Measurements from ENCODE around the gene C11orf97.

The C11orf97 gene

DNA sequence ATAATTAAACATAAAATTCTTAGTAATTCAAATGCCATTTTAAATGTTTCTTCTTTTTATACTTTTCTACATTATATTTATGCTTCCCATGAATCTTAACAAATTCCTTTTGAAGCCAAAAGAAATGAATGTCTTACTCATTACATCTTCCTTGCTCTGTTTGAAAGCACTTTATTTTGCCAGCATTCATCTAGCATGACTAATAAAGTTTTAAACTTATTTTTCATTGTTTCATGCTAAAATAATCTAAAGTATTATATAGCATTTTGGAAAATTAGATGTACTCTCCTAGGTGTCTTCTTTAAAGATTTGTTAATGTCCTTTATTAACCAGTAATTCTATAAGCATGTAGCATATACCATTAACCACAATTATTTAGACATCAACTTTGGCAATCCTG, 45.2 kb downstream of the C11orf97 start:
- no peaks in the 10 kb centered on the region for H3K27me3 Mint-ChIP-seq (ENCODE audit: low read depth)
- no peak overlapping the region for H3K27ac Mint-ChIP-seq
- TF ChIP-seq, protein P1, sequence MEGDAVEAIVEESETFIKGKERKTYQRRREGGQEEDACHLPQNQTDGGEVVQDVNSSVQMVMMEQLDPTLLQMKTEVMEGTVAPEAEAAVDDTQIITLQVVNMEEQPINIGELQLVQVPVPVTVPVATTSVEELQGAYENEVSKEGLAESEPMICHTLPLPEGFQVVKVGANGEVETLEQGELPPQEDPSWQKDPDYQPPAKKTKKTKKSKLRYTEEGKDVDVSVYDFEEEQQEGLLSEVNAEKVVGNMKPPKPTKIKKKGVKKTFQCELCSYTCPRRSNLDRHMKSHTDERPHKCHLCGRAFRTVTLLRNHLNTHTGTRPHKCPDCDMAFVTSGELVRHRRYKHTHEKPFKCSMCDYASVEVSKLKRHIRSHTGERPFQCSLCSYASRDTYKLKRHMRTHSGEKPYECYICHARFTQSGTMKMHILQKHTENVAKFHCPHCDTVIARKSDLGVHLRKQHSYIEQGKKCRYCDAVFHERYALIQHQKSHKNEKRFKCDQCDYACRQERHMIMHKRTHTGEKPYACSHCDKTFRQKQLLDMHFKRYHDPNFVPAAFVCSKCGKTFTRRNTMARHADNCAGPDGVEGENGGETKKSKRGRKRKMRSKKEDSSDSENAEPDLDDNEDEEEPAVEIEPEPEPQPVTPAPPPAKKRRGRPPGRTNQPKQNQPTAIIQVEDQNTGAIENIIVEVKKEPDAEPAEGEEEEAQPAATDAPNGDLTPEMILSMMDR (IDR thresholded peaks at IDR 0.05; ENCODE audit: unreplicated experiment in 3 of 3) = no peak

DNA sequence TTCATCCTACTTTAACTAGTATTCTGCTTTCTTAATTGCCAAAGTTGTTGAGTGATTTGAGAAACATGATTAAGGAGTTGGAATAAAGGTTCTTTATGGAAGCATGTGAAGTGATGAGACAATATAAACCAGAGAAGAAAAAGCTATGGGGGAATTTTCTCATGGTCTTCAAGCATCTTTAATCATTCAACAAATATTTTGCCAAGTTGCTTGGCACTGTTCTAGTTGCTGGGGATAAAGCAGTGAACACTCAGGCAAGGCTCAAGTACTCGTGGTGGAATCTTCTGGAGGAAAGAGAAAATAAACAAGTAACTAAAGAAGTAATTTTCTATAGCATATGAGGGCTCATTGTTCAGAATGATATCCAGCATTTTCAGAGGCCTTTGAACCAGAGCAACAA, 45.7 kb downstream of the C11orf97 start:
- Mint-ChIP-seq H3K9me3 (no peaks in the 10 kb centered on the region), H3K27ac (no peak overlapping the region), H3K36me3 (ENCODE audit: low read depth) (no peaks in the 10 kb centered on the region), H3K27me3 (ENCODE audit: low read depth) (no peaks in the 10 kb centered on the region), H3K4me3 (no peak overlapping the region), H3K4me1 (peaks cover 5% of the 10 kb centered on the region)
- TF ChIP-seq, protein P1 (IDR thresholded peaks at IDR 0.05; ENCODE audit: unreplicated experiment in 3 of 3) = no peak

More for the DNA sequence above, 45.2 kb downstream of the C11orf97 start:
- Mint-ChIP-seq H3K4me3 (no peak overlapping the region), H3K9me3 (no peaks in the 10 kb centered on the region), H3K4me1 (no peaks in the 10 kb centered on the region), H3K36me3 (ENCODE audit: low read depth) (no peaks in the 10 kb centered on the region)

DNA sequence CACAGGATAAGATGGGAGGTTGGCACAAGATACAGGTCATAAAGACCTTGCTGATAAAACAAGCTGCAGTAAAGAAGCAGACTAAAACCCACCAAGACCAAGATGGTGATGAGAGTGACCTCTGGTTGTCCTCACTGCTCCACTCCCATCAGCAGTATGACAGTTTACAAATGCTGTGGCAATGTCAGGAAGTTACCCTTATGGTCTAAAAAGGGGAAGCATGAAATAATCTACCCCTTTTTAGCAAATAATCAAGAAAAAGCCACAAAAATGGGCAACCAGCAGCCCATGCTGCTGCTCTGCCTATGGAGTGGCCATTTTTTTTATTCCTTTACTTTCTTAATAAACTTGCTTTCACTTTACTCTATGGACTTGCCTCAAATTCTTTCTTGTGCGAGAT, 46.2 kb downstream of the C11orf97 start:
- TF ChIP-seq, protein P1 (IDR thresholded peaks at IDR 0.05; ENCODE audit: unreplicated experiment in 3 of 3) = no peak
- no peaks in the 10 kb centered on the region for H3K27me3 Mint-ChIP-seq (ENCODE audit: low read depth)
- H3K4me3 Mint-ChIP-seq = no peak overlapping the region
- peaks cover 5% of the 10 kb centered on the region for H3K4me1 Mint-ChIP-seq
- H3K36me3 Mint-ChIP-seq (ENCODE audit: low read depth) = no peaks in the 10 kb centered on the region
- H3K27ac Mint-ChIP-seq = no peak overlapping the region
- H3K9me3 Mint-ChIP-seq = no peaks in the 10 kb centered on the region

DNA sequence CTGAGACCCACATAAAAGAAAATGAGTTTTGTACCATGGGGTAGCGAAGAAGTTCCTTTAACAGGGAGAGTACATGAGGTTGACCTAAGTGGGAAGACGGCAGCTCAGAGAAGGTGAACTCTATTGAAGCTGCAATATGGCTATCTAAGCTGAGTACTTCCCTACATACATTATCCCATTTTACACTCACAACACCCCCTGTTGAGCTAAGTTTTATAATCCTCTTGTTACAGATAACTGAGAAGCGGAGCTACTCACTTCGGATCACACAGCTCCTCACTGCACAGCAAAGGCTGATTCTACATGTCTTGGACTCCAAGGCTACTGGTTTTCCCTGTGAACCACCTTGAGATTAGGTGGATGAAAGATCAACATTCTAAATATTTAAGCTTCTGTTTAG, 46.7 kb downstream of the C11orf97 start:
- Mint-ChIP-seq H3K4me1 (peaks cover 5% of the 10 kb centered on the region), H3K36me3 (ENCODE audit: low read depth) (no peaks in the 10 kb centered on the region), H3K27me3 (ENCODE audit: low read depth) (no peaks in the 10 kb centered on the region), H3K27ac (no peak overlapping the region), H3K9me3 (no peaks in the 10 kb centered on the region), H3K4me3 (no peak overlapping the region)
- TF ChIP-seq, protein P1 (IDR thresholded peaks at IDR 0.05; ENCODE audit: unreplicated experiment in 3 of 3) = no peak

DNA sequence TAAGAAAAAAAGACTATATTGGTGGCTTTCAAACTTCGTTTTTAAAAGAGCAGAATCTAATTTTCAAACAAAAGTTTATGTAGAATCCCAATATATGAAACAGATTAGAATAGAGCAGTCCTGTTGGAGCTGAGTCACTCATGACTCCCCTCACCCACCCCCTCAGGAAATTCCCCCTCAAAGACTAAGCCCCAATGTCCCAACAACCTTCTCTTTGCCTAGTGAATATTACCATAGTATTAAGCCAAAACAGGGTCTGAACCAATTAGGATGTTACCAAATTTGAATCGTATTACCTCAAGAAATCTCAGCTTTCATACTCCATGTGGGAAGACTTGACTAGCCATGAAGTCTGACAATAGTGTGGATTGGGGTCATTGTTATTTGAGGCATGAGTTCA, 47.1 kb downstream of the C11orf97 start:
- H3K4me1 Mint-ChIP-seq = peaks cover 5% of the 10 kb centered on the region

DNA sequence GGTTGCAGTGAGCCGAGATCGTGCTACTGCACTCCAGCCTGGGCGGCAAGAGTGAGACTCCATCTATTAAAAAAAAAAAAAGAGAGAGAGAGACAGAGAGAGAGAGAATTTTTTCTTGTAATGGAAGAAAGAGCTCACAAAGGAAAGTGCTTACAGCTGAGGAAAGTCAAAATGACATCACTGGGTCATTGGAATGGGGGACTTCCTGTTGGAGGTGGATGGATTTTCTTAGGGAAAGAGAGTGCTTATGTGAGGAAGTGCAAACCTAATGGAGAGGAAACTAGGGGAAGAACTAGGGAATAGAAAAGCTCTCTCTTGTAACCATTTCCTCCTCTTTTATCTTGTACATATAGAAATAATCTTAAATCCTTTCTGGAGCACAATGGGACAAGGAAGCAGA, 48.6 kb downstream of the C11orf97 start:
- Mint-ChIP-seq H3K9me3 (no peaks in the 10 kb centered on the region), H3K27ac (no peak overlapping the region)
- TF ChIP-seq, protein P1 (IDR thresholded peaks at IDR 0.05; ENCODE audit: unreplicated experiment in 3 of 3) = no peak

More for the DNA sequence above, 47.1 kb downstream of the C11orf97 start:
- TF ChIP-seq, protein P1 (IDR thresholded peaks at IDR 0.05; ENCODE audit: unreplicated experiment in 3 of 3) = no peak
- H3K36me3 Mint-ChIP-seq (ENCODE audit: low read depth) = no peaks in the 10 kb centered on the region
- no peak overlapping the region for H3K27ac Mint-ChIP-seq
- H3K27me3 Mint-ChIP-seq (ENCODE audit: low read depth) = no peaks in the 10 kb centered on the region
- H3K9me3 Mint-ChIP-seq = no peaks in the 10 kb centered on the region
- H3K4me3 Mint-ChIP-seq = no peak overlapping the region

More for the DNA sequence above, 48.6 kb downstream of the C11orf97 start:
- Mint-ChIP-seq H3K36me3 (ENCODE audit: low read depth) (no peaks in the 10 kb centered on the region), H3K4me3 (no peak overlapping the region), H3K27me3 (ENCODE audit: low read depth) (no peaks in the 10 kb centered on the region), H3K4me1 (peaks cover 5% of the 10 kb centered on the region)

Measured in nephron (organoid).